GM12878 (cell line): ENCODE data around the gene CLNK.

ENCODE experiments used
- CTCF ChIP-seq, 3 experiments: IDR thresholded peaks in 2 of 3; conservative IDR thresholded peaks in 1 of 3; 2 replicates each; pipeline ENCODE4 v1.5.1; 2011; ENCODE audit warnings: low read depth in 3 of 3, low read length in 3 of 3, mild to moderate bottlenecking in 3 of 3, control low read depth in 2 of 3, moderate library complexity in 2 of 3, inconsistent platforms in 1 of 3, mixed read lengths in 1 of 3; ENCODE audit not compliant: control insufficient read depth in 2 of 3, insufficient read depth in 1 of 3; ENCODE audit errors: extremely low read depth in 1 of 3
- DPF2 ChIP-seq: fragments of 450-650 bp; IDR thresholded peaks from 2 replicates; pipeline ENCODE4 v1.6.1; 2017; ENCODE audit warnings: mild to moderate bottlenecking
- PAX5 ChIP-seq: IDR thresholded peaks from 2 replicates; pipeline ENCODE4 v1.6.1; 2011; ENCODE audit warnings: low read depth, low read length, borderline replicate concordance
- TCF3 ChIP-seq: IDR thresholded peaks from 2 replicates; pipeline ENCODE4 v1.6.1; 2012; ENCODE audit warnings: low read depth, mild to moderate bottlenecking, low read length, borderline replicate concordance; ENCODE audit not compliant: insufficient read depth

DNA sequence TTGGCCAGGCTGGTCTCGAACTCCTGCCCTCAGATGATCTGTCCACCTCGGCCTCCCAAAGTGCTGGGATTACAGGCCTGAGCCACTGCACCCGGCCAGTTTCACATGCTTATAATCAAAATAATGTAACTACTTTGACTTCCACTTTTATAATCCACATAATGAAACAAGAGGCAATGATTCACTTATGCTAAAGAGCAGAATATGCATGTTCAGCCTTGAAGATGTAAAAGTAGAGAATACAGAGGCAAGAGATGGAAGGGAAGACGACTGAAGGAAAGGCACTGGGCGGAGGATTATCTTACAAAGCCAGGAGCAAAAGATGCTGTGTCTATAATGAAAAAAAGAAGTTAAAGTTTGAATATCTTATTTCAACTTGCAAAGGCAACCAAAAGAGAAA lies 214.1 kb downstream of the CLNK start:
- TF ChIP-seq CTCF (IDR thresholded peaks at IDR 0.05 in 2 of 3, conservative IDR thresholded peaks at IDR 0.05 in 1 of 3; ENCODE audit: control insufficient read depth in 2 of 3, extremely low read depth in 1 of 3, insufficient read depth in 1 of 3, low read depth in 3 of 3, low read length in 3 of 3) (no peak), PAX5 (no peak), TCF3 (no peak), DPF2 (no peak)
